GM12878 (cell line): ENCODE measurements around the gene HNRNPA0. TPM values are rescaled to one million over a fixed set of nuclear protein-coding genes. Genes with fewer than 3 reads are reported as not detected.

Experiments
- ATAC-seq: fragments of 200-7000 bp; cut with Tn5 transposase; 3 replicates; pipeline ENCODE4 v1.9.1; 2020; ENCODE audit warnings: mild to moderate bottlenecking, moderate library complexity
- BruUV-seq: library from RNA; stranded (reverse); fragments of 400-500 nt; replicated peaks from 2 replicates; lab custom pipeline; 2021; lab: Mats Ljungman, UMichigan
- CTCF ChIA-PET: fragments of 300-600 bp; sonication (Branson Sonifier 250); formaldehyde crosslinking; extraction: SDS; loops from one replicate; lab custom pipeline; 2021; ENCODE audit warnings: inconsistent platforms; lab: Yijun Ruan, JAX
- POLR2A ChIA-PET: fragments of 350-600 bp; formaldehyde crosslinking; extraction: SDS; loops from one replicate; lab custom pipeline; 2021; ENCODE audit warnings: inconsistent platforms; lab: Charles Lee
- RAD21 ChIA-PET: fragments of 300-600 bp; sonication (Branson Sonifier 250); formaldehyde crosslinking; loops from one replicate; lab custom pipeline; 2023; ENCODE audit warnings: antibody characterized with exemption; ENCODE audit not compliant: unreplicated experiment; lab: Charles Lee
- SMC1A ChIA-PET: fragments of 300-600 bp; sonication (Branson Sonifier 250); formaldehyde crosslinking; loops from one replicate; lab custom pipeline; 2023; ENCODE audit not compliant: unreplicated experiment, uncharacterized antibody; lab: Charles Lee
- DNase-seq: peaks from one replicate; pipeline ENCODE4 v3.0.0-alpha.2; 2011; ENCODE audit warnings: low read depth, low spot score
- FAIRE-seq: peaks from 3 replicates; lab custom pipeline; 2011; peaks lifted over from hg19 to GRCh38; lab: Jason Lieb, UNC
- H2AFZ ChIP-seq: 2 replicates; pipeline ENCODE4 v1.6.0; 2011; ENCODE audit warnings: low read depth, low read length, control low read depth; ENCODE audit not compliant: control insufficient read depth
- H3K27ac ChIP-seq: 2 replicates; pipeline ENCODE4 v1.5.1; 2011; ENCODE audit warnings: control low read depth; ENCODE audit not compliant: control insufficient read depth, insufficient read depth
- H3K27me3 ChIP-seq, 2 experiments: replicated peaks in 1 of 2; 2 replicates each; pipeline versions ENCODE4 v1.6.0 to v1.6.1; 2011; ENCODE audit warnings: low read length in 1 of 2; ENCODE audit not compliant: control insufficient read depth in 2 of 2, insufficient read depth in 2 of 2
- H3K36me3 ChIP-seq, 2 experiments: 2 replicates each; pipeline ENCODE4 v1.5.1; 2011; ENCODE audit warnings: low read length in 1 of 2; ENCODE audit not compliant: control insufficient read depth in 2 of 2, insufficient read depth in 2 of 2
- H3K4me1 ChIP-seq: 2 replicates; pipeline ENCODE4 v1.6.1; 2011; ENCODE audit warnings: mild to moderate bottlenecking, low read length, moderate library complexity, mixed read lengths; ENCODE audit not compliant: control insufficient read depth, insufficient read depth
- H3K4me2 ChIP-seq: 2 replicates; pipeline ENCODE4 v1.6.0; 2011; ENCODE audit warnings: control low read depth; ENCODE audit not compliant: control insufficient read depth, insufficient read depth
- H3K4me3 ChIP-seq: fragments of 200-600 bp; sonication (generic); 2 replicates; pipeline ENCODE4 v1.5.1; 2016
- H3K79me2 ChIP-seq: 2 replicates; pipeline ENCODE4 v1.6.0; 2011; ENCODE audit warnings: low read length; ENCODE audit not compliant: control insufficient read depth, insufficient read depth
- H3K9ac ChIP-seq: 2 replicates; pipeline ENCODE4 v1.8.0; 2011; ENCODE audit warnings: low read length, control low read depth, mixed read lengths; ENCODE audit not compliant: control insufficient read depth, insufficient read depth
- H3K9me3 ChIP-seq: replicated peaks from 3 replicates; pipeline ENCODE4 v1.5.1; 2011; ENCODE audit warnings: mild to moderate bottlenecking, low read length; ENCODE audit not compliant: control insufficient read depth, insufficient read depth
- H4K20me1 ChIP-seq: 2 replicates; pipeline ENCODE4 v1.6.0; 2011; ENCODE audit not compliant: control insufficient read depth, insufficient read depth
- BMI1 ChIP-seq: fragments of 450-650 bp; IDR thresholded peaks from 2 replicates; pipeline ENCODE4 v1.6.1; 2016; ENCODE audit warnings: mild to moderate bottlenecking, moderate library complexity, borderline replicate concordance
- CBX5 ChIP-seq: sonication (generic); IDR thresholded peaks from 2 replicates; pipeline ENCODE4 v1.6.1; 2016; ENCODE audit warnings: low read depth, moderate library complexity, mild to moderate bottlenecking, inconsistent platforms
- CHD4 ChIP-seq: fragments of 200-600 bp; sonication (generic); IDR thresholded peaks from 2 replicates; pipeline ENCODE4 v1.6.1; 2016; ENCODE audit warnings: mild to moderate bottlenecking
- KAT2A ChIP-seq: conservative IDR thresholded peaks from 2 replicates; pipeline ENCODE4 v1.6.1; 2011; ENCODE audit warnings: low read depth, low read length; ENCODE audit not compliant: control insufficient read depth
- KDM1A ChIP-seq: fragments of 200-600 bp; sonication (generic); IDR thresholded peaks from 2 replicates; pipeline ENCODE4 v1.6.1; 2016; ENCODE audit warnings: borderline replicate concordance
- POLR2A ChIP-seq: IDR thresholded peaks from 2 replicates; pipeline ENCODE4 v1.6.1; 2011; ENCODE audit warnings: low read depth, mild to moderate bottlenecking, low read length
- POLR2AphosphoS2 ChIP-seq: IDR thresholded peaks from 2 replicates; pipeline ENCODE4 v1.6.1; 2011; ENCODE audit warnings: low read depth, mild to moderate bottlenecking, low read length, improper control_type of control experiment, moderate library complexity
- SIX5 ChIP-seq: IDR thresholded peaks from 2 replicates; pipeline ENCODE4 v1.6.1; 2011; ENCODE audit warnings: mild to moderate bottlenecking, low read depth, low read length, moderate library complexity; ENCODE audit not compliant: severe bottlenecking
- TBL1XR1 ChIP-seq: IDR thresholded peaks from 2 replicates; pipeline ENCODE4 v1.6.1; 2012; ENCODE audit warnings: low read depth, low read length, improper control_type of control experiment
- ZBED1 ChIP-seq: IDR thresholded peaks from 2 replicates; pipeline ENCODE4 v1.6.1; 2016; ENCODE audit warnings: borderline replicate concordance
- ZBTB33 ChIP-seq: fragments of 450-650 bp; IDR thresholded peaks from 2 replicates; pipeline ENCODE4 v1.6.1; 2017; ENCODE audit warnings: mild to moderate bottlenecking
- WGBS: methylation state at CpG from one replicate; pipeline ENCODE4 v1.1.6; 2016; ENCODE audit warnings: low lambda C conversion rate; ENCODE audit not compliant: insufficient replicate concordance, insufficient coverage; ENCODE audit errors: missing lambda C conversion rate; 5-methylcytosine and 5-hydroxymethylcytosine counted together
- in situ Hi-C: fragments of 300-500 bp; cut with MboI; formaldehyde crosslinking; loops from 9 replicates; pipeline ENCODE4 v1.14.3; 2018; ENCODE audit warnings: mixed read lengths
- intact Hi-C: fragments of 100-400 bp; cut with micrococcal nuclease; formaldehyde crosslinking; loops from one replicate; pipeline ENCODE4 v1.14.2; 2022; ENCODE audit not compliant: unreplicated experiment
- polyA plus RNA-seq, 11 experiments: library from polyadenylated mRNA; depleted of rRNA in 4 of 11; unstranded in 6 of 11; stranded (reverse) in 5 of 11; fragments of >200 nt; fragmentation: Nextera tagmentation in 4 of 11; fragmentation: Illumina TruSeq in 1 of 11; extraction: Ambion mirVana in 4 of 11; extraction: Trizol in 1 of 11; gene quantifications; 1 replicate in 1 of 11; 2 replicates in 10 of 11; pipeline versions ENCODE4 v1.2.1 to v1.2.3, GENCODE V29; 2011 to 2016; ENCODE audit warnings: inconsistent platforms in 2 of 11, missing spikeins in 2 of 11, low read depth in 1 of 11
- total RNA-seq, 4 experiments: library from RNA; depleted of rRNA in 3 of 4; stranded (reverse); fragments of >200 nt in 3 of 4; fragmentation: Illumina TruSeq in 1 of 4; extraction: Trizol in 1 of 4; gene quantifications; 2 replicates each; pipeline versions ENCODE4 v1.2.1 to v1.2.3, GENCODE V29; 2013 to 2021
- TF ChIP-seq, protein P1 (sequence below): fragments of 450-650 bp; IDR thresholded peaks from 2 replicates; pipeline ENCODE4 v1.6.1; 2017; ENCODE audit warnings: antibody characterized with exemption, mild to moderate bottlenecking, moderate library complexity
- TF ChIP-seq, protein P2 (sequence below): fragments of 450-650 bp; IDR thresholded peaks from 2 replicates; pipeline ENCODE4 v1.6.1; 2016; ENCODE audit warnings: mild to moderate bottlenecking

HNRNPA0 gene
- total and polyA plus RNA-seq, 10 of the 15 experiments (the other 5 are each of a cell fraction or from before 2014, with no cell fraction given): 6.3 to 45.0 (median 12.5) TPM

DNA sequence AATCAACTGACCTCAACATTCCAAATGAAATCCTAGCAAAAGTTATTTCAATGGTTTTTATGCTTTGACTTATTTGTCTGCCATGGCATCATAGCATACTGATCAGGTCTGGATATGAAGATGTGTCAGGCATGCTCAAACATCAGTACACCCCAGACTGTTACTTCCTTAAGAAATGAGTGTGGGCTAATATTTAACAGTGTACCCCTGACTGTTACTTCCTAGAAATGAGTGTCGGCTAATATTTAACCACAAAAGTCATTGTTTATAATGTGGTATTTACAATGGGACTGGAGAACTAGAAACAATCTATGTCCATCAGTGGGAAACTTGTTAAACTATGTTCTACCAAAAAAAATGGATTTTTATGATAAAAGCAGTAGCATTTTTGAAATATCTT is 38.1 kb upstream of the HNRNPA0 start:
- FAIRE-seq (no peak), DNase-seq (no peak), ATAC-seq (peak; percentile 74)
- in situ Hi-C loops (no loop called here), intact Hi-C loops (no loop called here)
- CTCF ChIA-PET: no interaction called here
- Histone ChIP-seq H2AFZ (no peak overlapping the region), H4K20me1 (no peaks in the 10 kb centered on the region), H3K4me3 (no peak overlapping the region), H3K9me3 (no peaks in the 10 kb centered on the region; the same call in 2 of the 3 replicates), H3K4me2 (no peak overlapping the region), H3K27me3 (no peaks in the 10 kb centered on the region), H3K79me2 (no peaks in the 10 kb centered on the region), H3K4me1 (no peaks in the 10 kb centered on the region), H3K36me3 (no peaks in the 10 kb centered on the region), H3K27ac (no peak overlapping the region), H3K9ac (no peak overlapping the region)
- BruUV-seq: no TSS peak
- TF ChIP-seq TBL1XR1 (no peak), CHD4 (no peak), KAT2A (no peak)
- WGBS: 0% methylated on average over 1 of the region's 1 CpG
- RAD21 ChIA-PET: interaction anchor here (1.0 kb wide), 1 partner anchor 16 kb away, joined by 4 read pairs; no protein-coding TSS in a partner anchor
- SMC1A ChIA-PET: interaction anchor here (0.8 to 1.5 kb wide), 2 partner anchors 27 to 42 kb away, joined by 3 read pairs; no protein-coding TSS in a partner anchor
- POLR2A ChIA-PET: interaction anchor here (0.7 kb wide), 1 partner anchor 236 kb away, joined by 3 read pairs; no protein-coding TSS in a partner anchor

- SMC1A ChIA-PET: no interaction called here
- Histone ChIP-seq H3K9me3 (no peaks in the 10 kb centered on the region; the same call in 2 of the 3 replicates), H3K9ac (no peak overlapping the region), H3K79me2 (no peaks in the 10 kb centered on the region), H2AFZ (no peak overlapping the region), H4K20me1 (no peaks in the 10 kb centered on the region), H3K36me3 (no peaks in the 10 kb centered on the region), H3K4me1 (no peaks in the 10 kb centered on the region), H3K27ac (no peak overlapping the region), H3K27me3 (no peaks in the 10 kb centered on the region), H3K4me3 (no peak overlapping the region), H3K4me2 (no peak overlapping the region)
- FAIRE-seq (no peak), ATAC-seq (peak; percentile 24; the same call in 1 of the 3 replicates), DNase-seq (no peak)
- in situ Hi-C loops: no loop called here
- intact Hi-C loops: no loop called here
- RAD21 ChIA-PET: no interaction called here
- POLR2A ChIA-PET: no interaction called here
- no TSS peak for BruUV-seq
- 93% methylated on average over 4 of the region's 4 CpGs for WGBS
- CTCF ChIA-PET: no interaction called here
- TF ChIP-seq ZBED1 (no peak), CBX5 (no peak), POLR2A (no peak), POLR2AphosphoS2 (no peak), SIX5 (no peak), BMI1 (no peak), KDM1A (no peak), ZBTB33 (no peak)
- TF ChIP-seq, protein P1, sequence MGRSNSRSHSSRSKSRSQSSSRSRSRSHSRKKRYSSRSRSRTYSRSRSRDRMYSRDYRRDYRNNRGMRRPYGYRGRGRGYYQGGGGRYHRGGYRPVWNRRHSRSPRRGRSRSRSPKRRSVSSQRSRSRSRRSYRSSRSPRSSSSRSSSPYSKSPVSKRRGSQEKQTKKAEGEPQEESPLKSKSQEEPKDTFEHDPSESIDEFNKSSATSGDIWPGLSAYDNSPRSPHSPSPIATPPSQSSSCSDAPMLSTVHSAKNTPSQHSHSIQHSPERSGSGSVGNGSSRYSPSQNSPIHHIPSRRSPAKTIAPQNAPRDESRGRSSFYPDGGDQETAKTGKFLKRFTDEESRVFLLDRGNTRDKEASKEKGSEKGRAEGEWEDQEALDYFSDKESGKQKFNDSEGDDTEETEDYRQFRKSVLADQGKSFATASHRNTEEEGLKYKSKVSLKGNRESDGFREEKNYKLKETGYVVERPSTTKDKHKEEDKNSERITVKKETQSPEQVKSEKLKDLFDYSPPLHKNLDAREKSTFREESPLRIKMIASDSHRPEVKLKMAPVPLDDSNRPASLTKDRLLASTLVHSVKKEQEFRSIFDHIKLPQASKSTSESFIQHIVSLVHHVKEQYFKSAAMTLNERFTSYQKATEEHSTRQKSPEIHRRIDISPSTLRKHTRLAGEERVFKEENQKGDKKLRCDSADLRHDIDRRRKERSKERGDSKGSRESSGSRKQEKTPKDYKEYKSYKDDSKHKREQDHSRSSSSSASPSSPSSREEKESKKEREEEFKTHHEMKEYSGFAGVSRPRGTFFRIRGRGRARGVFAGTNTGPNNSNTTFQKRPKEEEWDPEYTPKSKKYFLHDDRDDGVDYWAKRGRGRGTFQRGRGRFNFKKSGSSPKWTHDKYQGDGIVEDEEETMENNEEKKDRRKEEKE: no peak
- TF ChIP-seq, protein P2, sequence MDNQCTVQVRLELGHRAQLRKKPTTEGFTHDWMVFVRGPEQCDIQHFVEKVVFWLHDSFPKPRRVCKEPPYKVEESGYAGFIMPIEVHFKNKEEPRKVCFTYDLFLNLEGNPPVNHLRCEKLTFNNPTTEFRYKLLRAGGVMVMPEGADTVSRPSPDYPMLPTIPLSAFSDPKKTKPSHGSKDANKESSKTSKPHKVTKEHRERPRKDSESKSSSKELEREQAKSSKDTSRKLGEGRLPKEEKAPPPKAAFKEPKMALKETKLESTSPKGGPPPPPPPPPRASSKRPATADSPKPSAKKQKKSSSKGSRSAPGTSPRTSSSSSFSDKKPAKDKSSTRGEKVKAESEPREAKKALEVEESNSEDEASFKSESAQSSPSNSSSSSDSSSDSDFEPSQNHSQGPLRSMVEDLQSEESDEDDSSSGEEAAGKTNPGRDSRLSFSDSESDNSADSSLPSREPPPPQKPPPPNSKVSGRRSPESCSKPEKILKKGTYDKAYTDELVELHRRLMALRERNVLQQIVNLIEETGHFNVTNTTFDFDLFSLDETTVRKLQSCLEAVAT: no peak
Observed at GRCh38 chr5:137791799-137792198, 37.6 kb upstream of the HNRNPA0 start.
